GM12891 (cell line): Measurements from ENCODE around the gene YWHAG.
"Not testable (repeated sequence)": the region's sequence is repeated elsewhere in the genome, so short reads cannot be mapped to it uniquely, and the experiment has no call there.

ENCODE experiments used
- POLR2A ChIP-seq: IDR thresholded peaks from 2 replicates; pipeline ENCODE4 v1.6.1; 2011; ENCODE audit warnings: low read depth, low read length, control low read depth
- POLR2AphosphoS5 ChIP-seq: IDR thresholded peaks from 2 replicates; pipeline ENCODE4 v1.6.1; 2011; ENCODE audit warnings: low read depth, low read length, control low read depth

DNA sequence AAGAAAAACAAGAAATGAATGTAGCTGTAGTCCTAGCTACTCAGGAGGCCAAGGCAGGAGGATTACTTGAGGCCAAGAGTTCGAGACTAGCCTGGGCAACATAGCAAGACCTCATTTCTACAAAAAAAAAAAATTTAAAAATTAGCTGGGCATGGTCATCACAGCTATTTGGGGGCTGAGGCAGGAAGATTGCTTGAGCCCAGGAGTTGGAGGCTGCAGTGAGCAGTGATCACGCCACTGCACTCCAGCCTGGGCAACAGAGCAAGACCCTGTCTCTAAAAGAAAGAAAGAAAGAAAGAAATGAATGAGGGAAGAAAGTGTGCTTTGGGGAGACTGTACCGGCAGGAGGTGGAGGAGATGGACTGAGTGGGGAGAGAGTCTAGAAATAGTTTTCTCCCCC lies 5.0 kb upstream of the YWHAG start:
- TF ChIP-seq POLR2A, POLR2AphosphoS5: not testable (repeated sequence)
